MV-4-11 (cell line): ENCODE measurements around the gene USP20.
A peak's percentile ranks its signal among the peaks of the same experiment; 100 is the strongest.
"Not testable (repeated sequence)": the region's sequence is repeated elsewhere in the genome, so short reads cannot be mapped to it uniquely, and the experiment has no call there.

Experiments
- DNase-seq: peaks from one replicate; lab custom pipeline; 2025; lab: John Stamatoyannopoulos, UW

USP20 gene

GRCh38 chr9:129835128-129835859, at the start of gene USP20, which contains the start of gene C9orf78:
Gene USP20 (plus strand): TSS chr9:129835458. CDS start chr9:129852556, 17,098 bp downstream.
Gene C9orf78 (minus strand): TSS chr9:129835275. CDS start chr9:129835221, 54 bp downstream.
- peak; percentile 90 for DNase-seq

- DNase-seq: no peak
Measured at GRCh38 chr9:129785866-129786265, 49.4 kb upstream of the USP20 start.

GRCh38 chr9:129786481-129786880, 48.8 kb upstream of the USP20 start:
- no peak for DNase-seq

GRCh38 chr9:129794549-129794948, 40.7 kb upstream of the USP20 start:
- no peak for DNase-seq

GRCh38 chr9:129796029-129796428, 39.2 kb upstream of the USP20 start:
- not testable (repeated sequence) for DNase-seq

- DNase-seq: no peak
Measured at GRCh38 chr9:129798973-129799372, 36.3 kb upstream of the USP20 start.

GRCh38 chr9:129801504-129801903, 33.8 kb upstream of the USP20 start:
- no peak for DNase-seq

- peak; percentile 87 for DNase-seq
Measured at GRCh38 chr9:129802833-129803675, 32.2 kb upstream of the USP20 start, which contains the start of gene TOR1B. Gene TOR1B (plus strand): TSS chr9:129803184. CDS start chr9:129803213, 29 bp downstream.

- DNase-seq: no peak
Measured at GRCh38 chr9:129803676-129804060, 31.6 kb upstream of the USP20 start.

- peak; percentile 80 for DNase-seq
Measured at GRCh38 chr9:129806061-129806460, 29.2 kb upstream of the USP20 start.

- DNase-seq: no peak
Measured at GRCh38 chr9:129809346-129809745, 25.9 kb upstream of the USP20 start.

GRCh38 chr9:129810116-129810515, 25.1 kb upstream of the USP20 start:
- DNase-seq: no peak

- no peak for DNase-seq
Measured at GRCh38 chr9:129810788-129811187, 24.5 kb upstream of the USP20 start.

- no peak for DNase-seq
Measured at GRCh38 chr9:129811967-129812363, 23.3 kb upstream of the USP20 start.

GRCh38 chr9:129812385-129812784, 22.9 kb upstream of the USP20 start:
- DNase-seq: no peak

- DNase-seq: no peak
Measured at GRCh38 chr9:129813661-129814060, 21.6 kb upstream of the USP20 start.

- DNase-seq: no peak
Measured at GRCh38 chr9:129814432-129815223, 20.6 kb upstream of the USP20 start.

- no peak for DNase-seq
Measured at GRCh38 chr9:129815278-129815677, 20.0 kb upstream of the USP20 start.

- peak; percentile 88 for DNase-seq
Measured at GRCh38 chr9:129816501-129817435, 18.5 kb upstream of the USP20 start.

GRCh38 chr9:129822898-129823541, 12.2 kb upstream of the USP20 start:
- peak; percentile 60 for DNase-seq

- DNase-seq: no peak
Measured at GRCh38 chr9:129823542-129823934, 11.7 kb upstream of the USP20 start.
